Liver (tissue), 9 donors: ENCODE data around the gene NHS. TPM values are rescaled to one million over a fixed set of nuclear protein-coding genes. Genes with fewer than 3 reads are reported as not detected.

Experiments
- DNase-seq: peaks from one replicate; pipeline ENCODE4 v3.0.0-alpha.2; 2017; ENCODE audit warnings: low spot score
- H3K27ac ChIP-seq, 2 donors: one replicate each; pipeline ENCODE4 v1.7.0; 2013; ENCODE audit warnings: inconsistent platforms in 2 of 2, low read length in 2 of 2, control low read depth in 1 of 2, low read depth in 1 of 2, mild to moderate bottlenecking in 1 of 2
- H3K27me3 ChIP-seq, 4 donors: one replicate each; pipeline versions ENCODE4 v1.6.1 to v1.7.0; 2013; ENCODE audit warnings: low read length in 3 of 4, inconsistent platforms in 1 of 4, mild to moderate bottlenecking in 1 of 4, moderate library complexity in 1 of 4; ENCODE audit not compliant: control insufficient read depth in 4 of 4, insufficient read depth in 4 of 4
- H3K36me3 ChIP-seq, 4 donors: one replicate each; pipeline versions ENCODE4 v1.6.1 to v1.7.0; 2013; ENCODE audit warnings: low read length in 3 of 4, mild to moderate bottlenecking in 3 of 4, low read depth in 1 of 4, moderate library complexity in 1 of 4; ENCODE audit not compliant: control insufficient read depth in 4 of 4, insufficient read depth in 3 of 4
- H3K4me1 ChIP-seq, 4 donors: one replicate each; pipeline versions ENCODE4 v1.6.1 to v1.7.0; 2013; ENCODE audit warnings: low read length in 3 of 4, mild to moderate bottlenecking in 3 of 4, moderate library complexity in 1 of 4; ENCODE audit not compliant: control insufficient read depth in 4 of 4, insufficient read depth in 4 of 4
- H3K4me3 ChIP-seq, 3 donors: one replicate each; pipeline versions ENCODE4 v1.6.1 to v1.7.0; 2013; ENCODE audit warnings: low read length in 3 of 3, control low read depth in 1 of 3, low read depth in 1 of 3, mild to moderate bottlenecking in 1 of 3
- H3K9ac ChIP-seq, 2 donors: one replicate each; pipeline ENCODE4 v1.7.0; 2013; ENCODE audit warnings: low read length in 2 of 2, mild to moderate bottlenecking in 2 of 2, moderate library complexity in 2 of 2, control low read depth in 1 of 2, low read depth in 1 of 2
- H3K9me3 ChIP-seq, 4 donors: one replicate each; pipeline versions ENCODE4 v1.6.1 to v1.7.0; 2013; ENCODE audit warnings: low read length in 3 of 4; ENCODE audit not compliant: control insufficient read depth in 4 of 4
- ATF3 ChIP-seq: IDR thresholded peaks from 2 replicates; pipeline ENCODE4 v1.6.1; 2016; ENCODE audit warnings: antibody characterized with exemption
- CTCF ChIP-seq: fragments of 150-350 bp; IDR thresholded peaks from 2 replicates; pipeline ENCODE4 v1.5.1; 2017; ENCODE audit warnings: improper control_type of control experiment, low read depth, low read length; ENCODE audit not compliant: missing input control
- EGR1 ChIP-seq, 2 donors: IDR thresholded peaks; 2 replicates each; pipeline ENCODE4 v1.6.1; 2016 to 2018; ENCODE audit warnings: antibody characterized with exemption in 2 of 2, low read depth in 2 of 2
- FOXA1 ChIP-seq: IDR thresholded peaks from 2 replicates; pipeline ENCODE4 v1.6.1; 2016; ENCODE audit warnings: antibody characterized with exemption
- FOXA2 ChIP-seq: IDR thresholded peaks from 2 replicates; pipeline ENCODE4 v1.6.1; 2016; ENCODE audit warnings: antibody characterized with exemption
- GABPA ChIP-seq, 2 donors: IDR thresholded peaks in 1 of 2; conservative IDR thresholded peaks in 1 of 2; 2 replicates each; pipeline ENCODE4 v1.6.1; 2016; ENCODE audit warnings: antibody characterized with exemption in 2 of 2, mild to moderate bottlenecking in 1 of 2, moderate library complexity in 1 of 2
- HNF4A ChIP-seq, 2 donors: conservative IDR thresholded peaks; 2 replicates each; pipeline ENCODE4 v1.6.1; 2016; ENCODE audit warnings: antibody characterized with exemption in 2 of 2, mild to moderate bottlenecking in 2 of 2
- HNF4G ChIP-seq: IDR thresholded peaks from 2 replicates; pipeline ENCODE4 v1.6.1; 2016; ENCODE audit warnings: antibody characterized with exemption
- JUND ChIP-seq, 2 donors: IDR thresholded peaks; 2 replicates each; pipeline ENCODE4 v1.6.1; 2016; ENCODE audit warnings: antibody characterized with exemption in 2 of 2
- MAX ChIP-seq: IDR thresholded peaks from 2 replicates; pipeline ENCODE4 v1.6.1; 2016; ENCODE audit warnings: antibody characterized with exemption
- NR2F2 ChIP-seq: IDR thresholded peaks from 2 replicates; pipeline ENCODE4 v1.6.1; 2016; ENCODE audit warnings: antibody characterized with exemption
- RAD21 ChIP-seq, 2 donors: IDR thresholded peaks; 2 replicates each; pipeline ENCODE4 v1.6.1; 2016; ENCODE audit warnings: antibody characterized with exemption in 2 of 2, mild to moderate bottlenecking in 2 of 2
- REST ChIP-seq: IDR thresholded peaks from 2 replicates; pipeline ENCODE4 v1.6.1; 2016; ENCODE audit warnings: antibody characterized with exemption, mild to moderate bottlenecking
- RXRA ChIP-seq, 2 donors: IDR thresholded peaks; 2 replicates each; pipeline ENCODE4 v1.6.1; 2017 to 2018; ENCODE audit warnings: antibody characterized with exemption in 2 of 2, mild to moderate bottlenecking in 1 of 2
- SP1 ChIP-seq: IDR thresholded peaks from 2 replicates; pipeline ENCODE4 v1.6.1; 2018; ENCODE audit warnings: antibody characterized with exemption, mild to moderate bottlenecking
- TAF1 ChIP-seq: conservative IDR thresholded peaks from 2 replicates; pipeline ENCODE4 v1.6.1; 2016; ENCODE audit warnings: antibody characterized with exemption, mild to moderate bottlenecking
- YY1 ChIP-seq: IDR thresholded peaks from 2 replicates; pipeline ENCODE4 v1.6.1; 2016; ENCODE audit warnings: antibody characterized with exemption, mild to moderate bottlenecking
- ZBTB33 ChIP-seq: IDR thresholded peaks from 2 replicates; pipeline ENCODE4 v1.6.1; 2016; ENCODE audit warnings: antibody characterized with exemption
- WGBS: extraction: QIAGEN DNeasy Blood & Tissue Kit; methylation state at CpG from one replicate; pipeline ENCODE4 v1.1.7; 2013; 5-methylcytosine and 5-hydroxymethylcytosine counted together
- polyA plus RNA-seq, 2 donors: library from polyadenylated mRNA; stranded (reverse) in 1 of 2; unstranded in 1 of 2; fragments of 200-250 nt in 1 of 2; fragments of >200 nt in 1 of 2; fragmentation: Nextera tagmentation in 1 of 2; extraction: Ambion mirVana in 1 of 2; gene quantifications; one replicate each; pipeline versions ENCODE4 v1.2.1 to v1.2.3, GENCODE V29; 2013 to 2015
- total RNA-seq, 2 donors: library from RNA; depleted of rRNA; stranded (reverse); fragments of >200 nt; gene quantifications; one replicate each; pipeline ENCODE4 v1.2.3, GENCODE V29; 2014
- donor health status: healthy.
- donor health status: healthy.
- donor health status: healthy.
- donor health status: healthy.
- donor health status: healthy.

Gene NHS
- total and polyA plus RNA-seq, 4 donors = 0.03 to 0.17 (median 0.10) TPM

GRCh38 chrX:17465201-17465600, 90.2 kb downstream of the NHS start:
- Histone ChIP-seq H3K36me3 (no peaks in the 10 kb centered on the region), H3K27ac (no peak overlapping the region), H3K4me1 (no peaks in the 10 kb centered on the region), H3K4me3 (no peak overlapping the region), H3K27me3 (no peaks in the 10 kb centered on the region), H3K9me3 (peaks cover 0 to 3% (median 0%) of the 10 kb centered on the region in 4 donors), H3K9ac (no peak overlapping the region)
- TF ChIP-seq REST (no peak), SP1 (no peak), RAD21 (IDR thresholded peaks at IDR 0.05) (no peak), HNF4G (no peak), RXRA (IDR thresholded peaks at IDR 0.05) (no peak), JUND (IDR thresholded peaks at IDR 0.05) (no peak), NR2F2 (no peak)
- no peak for DNase-seq
- WGBS = 88% methylated on average over 2 of the region's 2 CpGs

- H3K4me1 ChIP-seq = no peaks in the 10 kb centered on the region
- TF ChIP-seq RXRA (IDR thresholded peaks at IDR 0.05) (no peak), JUND (IDR thresholded peaks at IDR 0.05) (no peak), MAX (no peak), YY1 (no peak), ATF3 (no peak), EGR1 (IDR thresholded peaks at IDR 0.05; ENCODE audit: low read depth in 2 of 2) (no peak), FOXA2 (no peak), TAF1 (no peak), RAD21 (IDR thresholded peaks at IDR 0.05) (no peak), HNF4G (no peak), SP1 (no peak), GABPA (IDR thresholded peaks at IDR 0.05 in 1 of 2, conservative IDR thresholded peaks at IDR 0.05 in 1 of 2) (no peak), NR2F2 (no peak), HNF4A (conservative IDR thresholded peaks at IDR 0.05) (no peak), FOXA1 (no peak), REST (no peak), ZBTB33 (no peak), CTCF (no peak)
- H3K4me3 ChIP-seq = no peak overlapping the region
- 88% methylated on average over 4 of the region's 4 CpGs for WGBS
- DNase-seq = no peak
- H3K9ac ChIP-seq = no peak overlapping the region
- no peak overlapping the region for H3K27ac ChIP-seq
- H3K9me3 ChIP-seq = peaks cover 0 to 3% (median 0%) of the 10 kb centered on the region in 4 donors
- no peaks in the 10 kb centered on the region for H3K36me3 ChIP-seq
- H3K27me3 ChIP-seq = no peaks in the 10 kb centered on the region
Observed at GRCh38 chrX:17465802-17466201, 90.8 kb downstream of the NHS start.
